Putamen (tissue), 1 donor: Measurements from ENCODE around the gene HOXA1.

Experiments
- DNase-seq: peaks from one replicate; pipeline ENCODE4 v3.0.0-alpha.2; 2016; ENCODE audit warnings: low spot score

HOXA1 gene

DNA sequence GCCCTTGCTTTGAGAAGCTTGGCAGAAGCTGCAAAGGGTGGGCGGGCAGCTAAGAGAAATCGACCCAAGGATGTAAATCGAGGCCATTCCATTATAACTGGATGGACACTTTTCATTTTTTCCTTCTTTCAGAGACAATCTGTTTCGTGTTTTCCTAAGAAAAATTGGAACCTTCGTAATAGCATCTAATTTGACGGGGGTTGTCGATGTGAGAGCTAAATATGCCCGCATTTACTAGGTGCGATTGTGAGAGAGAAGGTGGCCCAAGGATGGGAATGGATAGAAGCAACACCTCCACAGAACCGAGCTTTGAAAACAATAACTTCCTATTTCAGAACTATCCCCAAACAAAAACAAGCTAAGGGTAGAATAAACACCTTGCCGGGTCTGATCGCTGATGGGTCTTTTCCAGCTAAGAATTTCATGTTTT, 35.6 kb upstream of the HOXA1 start:
- no peak for DNase-seq

DNA sequence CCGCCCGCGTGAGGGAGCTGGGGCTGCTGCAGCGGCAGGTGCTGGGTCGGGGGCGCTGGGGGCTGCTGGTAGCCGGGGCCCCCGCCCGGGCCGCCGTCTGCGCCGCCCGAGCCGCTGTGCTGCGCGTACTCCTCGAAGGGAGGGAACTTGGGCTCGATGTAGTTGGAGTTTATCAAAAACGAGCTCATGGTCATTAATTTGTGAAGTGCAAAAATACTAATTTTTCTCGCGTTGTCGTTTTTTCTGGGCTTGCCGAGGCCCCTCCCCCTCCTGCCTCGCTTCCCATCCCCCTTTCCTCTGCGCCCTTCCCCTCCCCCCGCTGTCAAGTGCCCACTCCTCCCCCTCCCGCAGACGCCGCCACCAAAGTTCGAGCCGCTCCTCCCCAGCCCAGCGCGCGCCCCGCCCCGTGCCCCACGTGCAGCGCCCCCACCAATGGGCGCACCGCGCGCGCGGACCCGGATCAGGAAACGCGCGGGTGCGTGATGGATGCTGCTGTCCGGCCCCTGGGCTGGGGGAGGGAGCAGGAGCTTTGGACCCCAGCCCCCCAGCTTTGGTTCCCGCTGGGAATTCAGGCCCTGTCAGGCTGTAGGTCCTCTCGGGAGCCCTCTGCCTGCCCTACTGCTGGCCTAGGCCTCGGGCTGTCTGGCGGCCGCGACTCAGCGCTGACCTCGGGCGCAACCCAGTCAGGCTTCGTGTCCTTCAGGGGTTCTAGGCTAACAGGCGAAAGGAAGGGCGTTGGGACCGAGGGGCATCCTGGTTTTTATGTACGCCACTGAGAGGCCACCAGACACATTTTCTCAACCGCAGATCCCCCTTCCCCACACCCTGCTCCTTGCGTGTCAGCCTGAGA, 35.0 kb upstream of the HOXA1 start, which contains the start of gene HOXA4:
HOXA4 (minus strand) TSS at position 218 of the 850 bp plus-strand sequence; CDS start at position 194, 24 bp downstream.
- no peak for DNase-seq

DNA sequence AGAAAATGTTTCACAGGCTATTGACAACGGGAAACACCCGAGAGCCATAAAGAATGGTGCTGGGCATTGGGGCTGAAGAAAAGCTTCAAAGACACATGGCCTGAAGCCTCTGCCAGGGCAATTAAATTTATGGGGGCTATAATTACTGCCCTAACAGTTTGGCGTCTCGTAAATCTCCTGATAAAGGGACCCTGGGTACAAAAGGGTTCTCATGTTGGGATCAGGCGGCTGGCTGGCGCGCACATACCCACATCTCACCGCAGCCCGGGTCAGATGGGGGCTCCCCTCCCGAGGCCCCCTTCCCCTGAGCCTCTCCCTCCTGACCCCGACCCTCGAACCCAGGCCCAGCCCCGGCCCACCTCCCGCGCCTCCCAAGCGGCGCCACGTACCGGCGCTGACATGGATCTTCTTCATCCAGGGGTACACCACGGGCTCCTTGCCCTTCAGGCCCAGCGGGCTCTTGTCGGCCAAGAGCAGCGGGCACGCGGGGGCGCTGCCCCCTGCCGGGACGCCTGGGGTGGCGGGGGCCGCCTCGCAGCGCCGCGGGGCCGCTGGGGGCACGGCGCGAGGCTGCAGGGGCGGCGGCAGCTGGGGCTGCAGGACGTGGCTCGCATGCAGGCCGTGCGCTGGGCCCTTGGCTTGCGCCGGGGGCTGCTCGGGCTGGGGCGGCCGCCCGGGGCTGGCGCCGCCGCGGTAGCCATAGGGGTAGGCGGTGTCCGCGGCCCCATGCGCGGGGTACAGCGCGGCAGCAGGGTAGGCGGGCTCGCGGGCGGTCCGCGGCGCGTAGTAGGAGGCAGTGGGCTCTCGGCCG, 34.1 kb upstream of the HOXA1 start:
- no peak for DNase-seq

DNA sequence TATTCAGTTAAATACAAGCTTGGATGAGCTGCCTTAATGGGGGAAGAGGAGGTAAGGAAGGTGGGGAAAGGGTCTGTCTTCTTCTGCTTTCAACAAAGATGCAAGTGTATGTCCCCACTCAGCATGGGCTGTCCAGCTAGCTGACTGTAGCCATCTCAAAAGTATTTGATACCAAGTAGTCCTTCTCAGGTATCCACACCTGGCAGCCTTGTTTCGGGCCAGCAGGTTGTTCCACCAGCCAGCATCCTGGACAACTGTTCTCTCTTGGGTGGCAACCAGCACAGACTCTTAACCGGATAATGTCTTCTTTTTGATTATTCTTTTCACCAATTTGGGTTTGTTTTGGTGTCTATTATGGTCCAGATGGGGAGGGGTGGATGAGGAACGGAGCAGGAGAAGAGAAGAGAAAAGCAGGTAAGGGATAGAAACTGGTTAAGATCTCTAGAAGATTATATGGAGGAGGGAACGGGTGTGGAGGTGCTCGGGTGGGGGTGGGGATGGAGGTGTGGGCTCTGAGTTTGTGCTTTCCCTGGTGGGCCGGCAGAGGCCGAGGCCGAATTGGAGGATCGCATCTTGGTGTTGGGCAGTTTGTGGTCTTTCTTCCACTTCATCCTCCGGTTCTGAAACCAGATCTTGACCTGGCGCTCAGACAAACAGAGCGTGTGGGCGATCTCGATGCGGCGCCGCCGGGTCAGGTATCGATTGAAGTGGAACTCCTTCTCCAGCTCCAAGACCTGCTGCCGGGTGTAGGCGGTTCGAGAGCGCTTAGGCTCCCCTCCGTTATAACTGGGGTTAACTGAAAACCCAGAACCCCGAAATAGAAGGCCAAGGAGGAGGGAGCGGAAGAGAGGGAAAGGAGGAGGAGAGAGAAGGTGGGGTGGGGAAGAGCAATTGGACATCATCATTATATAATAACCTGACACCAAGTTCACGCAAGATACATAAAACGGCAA, 33.3 kb upstream of the HOXA1 start:
- no peak for DNase-seq

DNA sequence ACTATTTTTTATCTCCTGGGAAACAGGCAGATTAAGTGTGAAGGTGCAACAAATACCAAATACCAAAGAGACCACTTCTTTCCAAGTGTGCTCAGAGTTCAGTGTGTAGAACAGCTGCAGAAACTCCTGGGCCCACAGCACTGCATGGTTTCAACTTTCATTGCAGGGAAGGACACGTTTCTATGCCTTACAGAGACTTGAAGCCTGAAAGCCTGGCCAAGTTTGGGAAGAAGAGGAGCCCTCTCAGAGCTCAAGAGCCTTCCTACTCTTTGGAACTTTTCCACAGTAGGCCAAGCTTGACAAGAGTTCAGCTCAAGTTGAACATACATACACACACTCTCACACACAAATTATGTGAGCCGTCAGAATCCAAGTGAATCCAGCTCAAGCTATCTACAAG, 32.2 kb upstream of the HOXA1 start:
- no peak for DNase-seq

DNA sequence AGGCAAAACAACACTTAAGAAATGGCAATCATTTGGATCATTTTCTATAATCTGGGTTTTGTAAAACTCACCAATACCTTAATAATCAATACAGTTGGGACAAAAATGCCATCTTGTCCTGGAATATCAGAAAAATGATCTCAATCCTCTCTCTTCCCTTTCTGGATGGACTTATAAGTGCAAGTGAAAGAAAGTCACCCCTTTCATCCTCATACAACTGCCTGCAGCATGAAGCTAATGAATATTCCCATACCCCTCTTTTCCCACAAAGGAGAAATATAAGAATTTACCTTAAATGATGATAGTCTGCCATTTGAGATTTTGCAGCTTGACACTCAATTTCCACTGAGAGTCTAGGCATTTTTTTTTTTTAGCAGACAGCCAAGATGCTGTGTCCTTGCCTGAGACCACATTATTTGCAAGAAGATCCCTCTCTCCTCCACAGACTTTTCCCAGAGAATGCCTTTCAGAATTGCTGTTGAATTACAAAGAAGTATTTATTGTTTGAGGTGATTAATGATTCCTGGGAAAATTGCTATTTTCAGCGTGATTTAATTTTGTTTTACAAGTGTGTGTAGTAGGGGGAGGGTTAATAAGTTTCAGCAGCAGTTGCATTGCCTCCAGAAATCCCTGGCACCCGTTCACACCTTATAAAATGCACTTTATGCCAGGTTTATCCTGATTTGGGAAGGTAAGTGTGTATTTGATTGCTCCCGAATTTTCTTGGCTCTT, 31.0 kb upstream of the HOXA1 start:
- DNase-seq: no peak

DNA sequence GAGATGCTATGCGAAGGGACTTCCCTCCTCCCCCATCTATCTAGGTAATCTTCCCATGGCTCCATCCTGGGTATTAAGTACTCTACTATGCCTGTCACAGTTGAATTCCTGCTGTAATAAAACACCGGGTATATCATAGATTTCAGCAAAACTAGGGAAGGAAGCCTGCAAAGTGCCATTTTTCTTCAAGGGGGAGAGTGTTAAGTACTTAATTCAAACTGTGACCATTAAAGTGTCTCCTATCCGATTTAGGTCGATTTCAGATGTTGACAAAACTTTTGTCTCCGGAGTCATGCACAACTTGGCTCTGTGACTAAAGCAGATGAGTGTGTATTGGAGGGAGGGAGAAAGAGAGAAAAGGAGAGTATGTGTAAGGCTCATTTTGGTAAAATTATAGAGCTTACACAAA, 30.2 kb upstream of the HOXA1 start:
- DNase-seq: no peak

DNA sequence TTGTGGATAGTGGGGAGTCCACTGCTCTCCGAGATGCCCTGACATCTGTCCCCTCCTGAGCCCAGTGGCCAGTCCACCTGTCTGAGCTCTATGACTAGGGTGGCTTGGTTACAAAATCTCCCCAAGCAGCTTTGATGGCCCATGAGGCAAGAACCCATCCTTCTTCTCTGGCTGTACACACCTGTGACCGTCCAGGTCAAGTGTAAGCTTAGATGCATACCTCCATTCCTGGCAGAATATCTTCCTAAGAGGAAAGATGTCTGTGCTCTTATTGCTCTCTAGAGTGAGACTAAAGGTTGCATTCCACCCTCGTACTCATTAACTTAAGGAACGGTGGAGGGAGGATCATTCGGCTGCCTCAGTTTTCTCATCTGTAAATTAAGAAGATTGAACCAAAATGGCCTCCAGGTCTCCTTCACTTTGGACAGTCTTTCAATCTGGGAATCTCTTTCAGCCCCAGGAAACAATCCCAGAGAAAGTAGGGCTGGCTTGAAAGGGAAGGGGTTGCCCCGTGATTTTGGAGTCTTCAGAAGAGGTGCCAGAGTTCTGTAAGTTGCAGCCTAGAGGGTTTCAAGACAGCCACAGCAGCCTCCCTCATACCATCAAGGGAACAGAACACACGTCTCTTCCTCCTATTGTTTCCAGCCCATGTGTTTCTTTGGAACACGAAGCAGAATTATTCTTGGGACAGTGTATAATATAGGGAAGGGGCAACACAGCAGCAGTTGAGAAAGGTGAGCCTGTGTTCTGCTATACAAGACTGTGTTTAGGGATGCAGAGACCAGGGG, 29.3 kb upstream of the HOXA1 start:
- no peak for DNase-seq

DNA sequence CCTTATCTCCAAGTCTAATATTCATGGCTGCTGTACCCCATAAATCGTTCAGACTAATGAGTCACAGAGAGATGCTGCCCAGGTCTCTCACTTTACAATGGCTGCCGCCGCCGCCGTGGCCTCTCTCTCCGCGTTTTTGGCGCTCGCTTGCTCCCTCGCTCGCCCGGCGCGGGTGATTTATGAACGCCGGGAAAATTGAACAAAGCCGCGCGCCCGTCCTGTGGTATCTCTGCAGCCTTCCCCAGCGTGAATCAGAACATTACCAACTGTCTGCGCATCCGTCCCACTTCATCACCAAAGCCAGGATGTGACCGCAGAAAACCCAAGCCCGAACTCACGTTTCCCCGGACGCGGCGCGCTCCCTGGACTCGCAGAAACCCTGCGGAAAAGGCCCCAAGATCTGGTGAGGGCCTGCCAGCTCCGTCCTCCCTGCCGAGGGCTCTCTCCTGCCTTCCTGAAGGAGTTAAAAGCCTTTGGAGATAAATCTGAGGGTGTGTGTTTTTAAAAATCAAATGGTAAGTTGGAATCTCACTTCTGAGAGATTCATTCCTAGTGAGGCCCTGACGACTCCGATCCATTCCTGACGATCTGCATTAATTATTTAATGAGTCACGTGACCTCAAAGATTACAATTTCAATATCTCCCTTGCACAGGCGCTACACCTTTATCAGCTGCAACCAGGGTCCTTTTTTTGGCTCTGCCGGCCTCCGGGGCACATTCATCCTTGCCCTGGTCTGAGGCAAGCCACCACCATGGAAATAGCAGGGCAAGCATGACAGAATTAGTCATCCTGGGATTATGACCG, 28.5 kb upstream of the HOXA1 start:
- no peak for DNase-seq

DNA sequence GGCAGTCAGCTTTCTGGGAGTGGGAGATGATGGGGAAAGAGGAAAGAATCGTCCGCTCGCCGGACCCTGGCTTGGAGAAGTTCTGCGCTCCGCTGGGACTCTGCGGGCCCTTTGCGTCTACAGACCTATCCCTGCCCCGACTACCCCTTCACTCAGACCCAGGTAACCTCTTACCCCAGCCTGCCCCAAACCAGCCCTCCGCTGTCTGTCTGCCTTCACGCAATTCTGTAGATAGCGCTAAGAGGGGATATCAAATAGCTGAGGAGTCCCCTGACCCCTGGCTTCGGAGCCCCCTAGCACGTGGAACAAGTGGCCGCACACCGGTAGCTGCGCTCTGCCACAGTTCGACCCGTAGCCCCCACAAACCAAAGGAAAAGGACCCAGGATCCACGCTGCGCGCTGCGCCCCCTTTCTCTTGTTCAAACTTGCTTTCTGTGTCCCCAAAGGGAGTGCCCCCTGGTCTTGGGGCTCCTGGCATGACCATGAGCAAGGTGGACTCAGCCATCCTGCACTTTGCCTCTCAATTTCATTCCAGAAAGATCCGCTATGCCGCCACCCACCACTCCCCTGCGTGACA, 27.8 kb upstream of the HOXA1 start:
- no peak for DNase-seq

DNA sequence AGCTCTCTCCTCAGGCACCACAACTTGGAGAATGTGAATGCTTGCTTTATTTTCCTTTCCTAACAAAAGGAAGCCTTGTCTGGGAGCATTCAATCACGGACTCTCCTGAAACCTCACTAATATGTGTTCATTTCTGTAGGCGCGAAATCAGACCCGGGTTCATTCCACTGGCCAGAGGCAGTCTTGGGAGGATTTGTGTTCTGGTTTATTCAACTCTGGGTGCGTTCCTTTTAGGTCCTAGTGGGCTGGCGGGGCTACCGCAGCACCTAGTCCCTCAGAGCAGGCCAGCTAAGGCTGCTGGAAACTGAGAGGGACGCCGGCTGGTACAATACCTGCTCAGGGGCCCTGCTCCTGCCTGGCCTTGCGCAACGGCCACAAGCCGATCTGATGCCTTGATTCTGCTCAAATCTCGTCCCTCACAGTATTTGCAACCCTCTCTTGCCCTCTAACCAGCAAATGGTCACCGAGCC, 27.2 kb upstream of the HOXA1 start:
- no peak for DNase-seq

DNA sequence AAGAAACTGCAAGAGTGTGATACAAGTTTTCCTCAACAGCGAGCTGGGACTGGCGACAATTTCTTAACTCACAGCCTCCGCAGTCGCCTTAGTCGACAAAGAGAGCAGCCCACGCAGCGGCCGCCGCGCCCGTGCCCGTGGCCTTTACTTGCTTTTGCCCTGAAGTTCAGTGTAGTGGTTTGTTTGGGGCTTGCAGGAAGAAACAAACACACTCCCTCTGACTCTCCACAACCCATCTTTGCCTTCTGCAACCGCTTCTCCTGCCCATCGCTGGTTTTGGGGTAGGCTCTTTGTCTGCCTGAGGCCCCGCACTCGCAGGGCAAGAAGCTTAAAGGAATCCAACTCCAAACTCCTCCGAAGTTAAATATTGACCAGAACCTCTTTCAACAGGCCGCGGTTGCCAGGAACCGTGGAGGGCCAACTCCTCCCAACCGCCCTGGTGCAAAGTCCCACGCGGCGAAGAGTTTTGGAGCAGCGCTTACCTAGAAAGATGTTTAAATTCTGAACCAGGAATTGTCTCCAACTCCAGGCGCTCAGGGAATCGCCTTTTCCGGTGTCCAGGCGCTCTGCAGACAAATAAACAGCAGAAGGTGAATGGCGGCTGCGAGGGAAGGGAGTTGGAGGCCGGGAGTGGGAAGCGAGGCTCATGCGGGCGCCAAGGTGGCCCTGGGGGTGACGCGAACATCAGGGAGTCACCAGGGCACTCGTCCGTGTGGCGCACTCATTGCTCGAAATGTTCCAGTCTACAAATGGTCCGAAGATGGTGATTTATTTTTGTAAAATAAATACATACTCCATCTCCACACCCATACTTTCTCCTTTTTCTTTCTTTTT, 26.5 kb upstream of the HOXA1 start:
- no peak for DNase-seq

DNA sequence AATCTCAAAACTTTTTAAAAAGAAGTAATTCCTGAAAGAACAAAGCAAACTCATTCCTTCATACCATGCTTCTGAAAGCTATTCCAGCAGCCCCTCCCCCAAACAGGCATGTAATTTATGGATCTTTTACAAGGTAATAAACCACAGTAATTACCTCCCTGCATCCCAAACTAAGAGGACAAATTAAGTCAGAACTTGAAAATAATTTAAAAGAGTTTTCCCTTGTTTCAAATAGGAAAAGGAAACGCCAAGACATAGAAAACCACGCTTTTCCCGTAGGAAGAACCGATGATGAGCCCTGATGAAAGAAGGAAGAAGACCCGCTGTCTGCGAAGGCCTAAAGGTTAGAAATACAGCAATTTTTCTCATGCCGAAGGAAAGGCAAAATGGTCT, 25.9 kb upstream of the HOXA1 start:
- no peak for DNase-seq

DNA sequence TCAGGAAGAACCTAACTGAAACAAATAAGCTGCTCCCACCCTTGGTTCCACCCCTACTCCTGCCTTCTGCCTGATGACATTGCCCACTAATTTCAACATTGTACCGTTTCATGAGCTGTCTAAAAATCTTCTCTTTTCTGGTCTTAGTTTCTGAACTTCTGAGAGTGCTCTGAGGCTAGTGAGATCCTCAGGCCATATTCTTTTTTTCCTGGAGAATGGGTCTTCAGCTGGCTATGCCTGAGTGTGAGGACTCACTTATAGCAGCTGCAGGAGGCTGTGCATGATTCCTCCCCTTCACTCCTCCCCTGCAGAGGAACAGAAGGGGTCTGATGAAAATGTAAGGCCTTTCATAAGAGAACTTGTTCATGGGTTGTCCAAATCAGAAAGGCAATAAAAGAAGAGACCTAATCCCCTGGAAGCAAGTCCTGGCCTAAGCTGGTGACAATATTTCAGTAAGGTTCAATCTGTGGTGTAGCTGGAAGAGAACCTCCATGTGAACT, 23.7 kb upstream of the HOXA1 start:
- no peak for DNase-seq

DNA sequence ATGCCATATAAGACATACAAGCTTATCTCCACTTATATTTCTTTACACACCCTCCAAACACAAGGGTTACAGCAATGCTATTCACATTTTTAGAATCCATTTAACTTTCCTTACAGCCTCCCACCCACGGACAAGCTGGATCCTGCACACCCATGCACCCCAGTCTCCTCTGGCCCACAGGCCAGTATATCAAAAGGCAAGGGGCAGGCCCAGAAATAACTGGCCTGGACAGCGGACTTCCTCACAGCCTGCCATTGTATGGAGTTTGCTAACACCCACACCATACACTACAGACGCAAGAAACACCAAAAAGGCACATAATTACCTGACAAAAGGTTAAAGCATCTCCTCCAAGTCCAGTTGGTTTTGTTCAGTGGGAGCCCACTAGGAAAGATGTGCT, 22.8 kb upstream of the HOXA1 start:
- no peak for DNase-seq

DNA sequence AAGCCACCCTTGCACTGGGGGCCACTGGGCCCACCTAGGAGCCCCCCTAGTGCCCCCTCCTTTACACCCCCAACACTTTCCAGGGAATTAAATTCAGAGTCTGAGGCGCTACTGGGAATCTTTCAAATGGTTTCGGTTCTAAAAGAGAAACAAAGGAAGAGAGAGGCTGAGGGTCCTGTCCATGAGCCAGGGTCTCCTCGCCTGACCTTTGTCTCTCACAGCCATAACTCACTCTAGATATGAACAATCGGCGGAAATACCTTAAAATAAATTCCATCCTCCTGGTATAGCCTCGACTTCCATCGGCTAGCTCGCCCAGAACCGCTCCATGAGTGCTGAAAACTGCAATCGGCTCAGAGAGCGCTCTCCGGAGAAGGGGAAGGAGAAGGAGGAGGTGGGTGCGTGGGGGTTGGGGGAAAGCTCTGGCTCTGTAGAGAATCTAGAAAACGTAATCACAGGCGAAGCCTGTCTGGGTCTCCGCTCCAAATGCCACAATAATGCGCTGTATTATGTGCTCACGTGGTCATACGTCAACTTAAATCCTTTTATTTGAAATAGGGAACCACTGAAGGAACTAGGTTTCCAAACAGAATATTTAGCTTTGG, 22.2 kb upstream of the HOXA1 start:
- DNase-seq: no peak
